GM12874 (cell line): Measurements from ENCODE around the gene LIPN.

Experiments used
- CTCF ChIP-seq: IDR thresholded peaks from 2 replicates; pipeline ENCODE4 v1.5.1; 2011; ENCODE audit warnings: low read depth, mild to moderate bottlenecking, control low read depth, low read length, moderate library complexity; ENCODE audit not compliant: insufficient read depth

Gene LIPN

DNA sequence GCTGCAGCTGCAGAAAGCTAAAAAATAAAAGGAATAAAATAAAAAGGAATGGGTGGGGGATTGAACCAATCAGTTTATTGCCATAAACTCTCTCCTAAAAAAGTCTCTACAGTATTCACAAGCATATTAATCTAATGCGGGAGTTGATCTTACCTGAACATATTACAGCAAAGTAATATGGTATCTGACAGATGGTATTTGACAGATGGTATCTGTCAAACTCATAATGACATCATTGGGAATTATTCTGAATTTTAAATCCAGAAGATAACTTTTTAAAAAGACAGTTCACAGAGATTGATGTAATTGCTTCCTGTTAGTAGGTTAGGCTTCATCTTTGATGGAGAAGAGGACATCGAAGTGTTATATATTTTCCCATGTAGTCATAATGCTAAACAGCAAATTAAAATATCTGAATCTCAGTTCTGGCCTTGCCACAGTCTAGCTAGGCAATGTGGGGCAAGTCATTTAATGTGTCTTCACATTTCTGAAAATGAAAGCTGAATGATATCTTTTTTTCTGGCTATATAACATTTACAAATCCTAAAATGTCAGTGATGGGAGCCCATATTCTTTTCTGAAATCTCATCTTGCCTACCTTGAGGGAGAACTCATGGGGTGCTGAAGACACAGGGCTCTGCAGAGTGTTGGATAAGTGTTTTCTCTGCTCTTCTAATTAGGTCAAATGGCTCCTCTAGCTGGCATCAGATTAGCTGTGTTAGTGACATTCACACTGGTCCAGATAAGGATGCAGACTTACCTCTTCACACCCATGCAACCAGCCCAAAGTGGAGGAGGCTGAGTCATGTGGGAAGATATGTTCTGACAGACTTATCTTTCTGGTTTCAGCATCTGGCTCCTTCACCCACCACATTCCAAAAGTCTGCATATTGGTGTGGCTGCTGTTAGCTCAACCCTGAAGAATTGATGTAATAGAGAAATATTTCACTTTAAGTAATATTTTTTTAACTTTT is 40.6 kb downstream of the LIPN start:
- no peak for TF ChIP-seq CTCF

DNA sequence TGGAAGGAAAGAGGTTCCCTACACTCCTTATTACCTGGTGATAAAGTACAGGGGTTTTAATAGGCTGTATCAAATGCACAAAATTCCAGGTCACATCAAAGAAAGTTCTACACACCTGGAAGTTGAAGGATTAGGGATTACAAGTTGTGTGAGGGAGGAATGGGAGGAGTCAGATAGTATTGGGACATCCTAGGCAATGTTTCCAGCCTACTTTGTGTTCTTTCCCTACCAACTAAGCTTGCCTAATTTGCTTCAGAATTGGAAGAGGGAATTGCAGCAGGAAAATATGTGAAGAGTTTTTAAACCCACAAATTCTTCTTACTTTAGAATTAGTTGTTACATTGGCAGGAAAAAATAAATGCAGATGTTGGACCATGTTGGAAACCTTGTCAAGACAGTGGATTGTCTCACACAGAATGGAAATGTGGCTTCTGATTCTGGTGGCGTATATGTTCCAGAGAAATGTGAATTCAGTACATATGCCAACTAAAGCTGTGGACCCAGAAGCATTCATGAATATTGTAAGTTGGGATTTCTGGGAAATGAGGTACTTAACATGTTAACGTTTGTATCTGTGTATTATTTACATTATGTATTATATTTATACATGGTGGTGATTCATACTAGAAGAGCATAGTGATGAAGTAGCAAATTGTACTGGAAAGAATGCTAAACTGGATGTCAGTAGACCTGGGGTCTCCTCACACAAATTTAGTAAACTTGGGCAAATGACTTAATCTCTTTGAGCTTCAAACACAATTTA is 42.9 kb downstream of the LIPN start, which contains the start of gene LIPM:
LIPM (plus strand) TSS at position 208 of the 763 bp plus-strand sequence; CDS start at position 375, 167 bp downstream.
- no peak for TF ChIP-seq CTCF

- no peak for TF ChIP-seq CTCF
Measured at GRCh38 chr10:88803641-88804040, 43.8 kb downstream of the LIPN start.

DNA sequence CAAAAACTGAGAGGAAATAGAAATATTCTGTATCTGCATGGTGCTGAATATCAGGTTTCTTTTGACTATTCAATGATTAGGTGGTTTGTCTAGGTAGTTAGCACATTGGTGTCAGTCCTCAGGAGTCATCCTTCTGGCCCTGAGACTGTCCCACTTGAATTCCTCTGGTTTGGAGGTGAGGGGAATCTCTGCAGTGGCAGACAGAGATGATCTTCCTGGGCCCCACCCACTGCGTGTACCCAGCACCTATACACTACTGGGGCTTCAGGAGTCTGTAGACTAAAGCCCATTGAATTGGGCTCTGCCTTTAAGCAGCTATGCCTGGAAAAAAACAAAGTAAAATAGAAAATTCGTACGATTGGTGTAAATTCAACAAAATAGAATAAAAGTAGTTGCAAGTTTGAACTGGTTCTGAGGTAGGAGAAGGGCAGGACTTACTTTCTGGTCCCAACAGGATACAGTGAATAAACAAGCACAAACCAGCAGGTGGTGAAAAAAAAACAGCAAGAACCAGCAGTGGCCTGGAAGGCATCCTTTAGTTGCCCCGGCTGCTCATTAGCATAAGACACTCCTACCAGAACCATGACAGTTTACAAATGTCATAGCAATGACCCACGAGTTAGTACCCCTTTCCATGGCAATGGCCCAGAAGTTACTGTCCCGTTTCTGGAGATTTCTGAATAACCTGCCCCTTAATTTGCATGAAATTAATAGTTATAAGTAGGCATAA is 44.4 kb downstream of the LIPN start:
- no peak for TF ChIP-seq CTCF

GRCh38 chr10:88805361-88805760 is 45.5 kb downstream of the LIPN start:
- no peak for TF ChIP-seq CTCF

DNA sequence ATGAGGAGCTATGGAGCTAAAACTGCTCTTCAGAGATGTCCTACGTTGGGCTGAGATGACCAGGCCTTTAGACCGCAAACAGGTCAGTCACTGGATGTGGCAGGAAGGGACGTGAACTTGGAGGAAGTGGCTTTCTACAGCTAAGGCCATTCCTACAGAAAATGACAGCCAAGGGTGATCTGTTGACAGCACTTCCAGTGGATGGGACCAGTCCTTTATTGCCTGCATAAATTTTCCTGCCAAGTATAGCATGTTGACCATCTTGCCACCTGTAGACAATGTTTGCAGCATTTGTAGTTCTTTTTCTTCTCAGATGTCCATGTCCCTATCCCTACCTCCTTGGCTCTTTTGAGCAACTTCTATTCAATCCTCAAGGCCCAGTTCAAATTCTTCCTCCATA is 46.1 kb downstream of the LIPN start:
- TF ChIP-seq CTCF, result no peak

GRCh38 chr10:88809621-88810020 is 49.8 kb downstream of the LIPN start:
- TF ChIP-seq CTCF, result no peak
